ENCODE results near the gene PHKA2. TPM values are rescaled to one million over a fixed set of nuclear protein-coding genes. Genes with fewer than 3 reads are reported as not detected.
"Not testable (repeated sequence)": the region's sequence is repeated elsewhere in the genome, so short reads cannot be mapped to it uniquely, and the experiment has no call there.

The PHKA2 gene
- polyA plus RNA-seq, 3 donors, result 32.6 to 35.4 (median 33.1) TPM

- DNase-seq (ENCODE audit: low read depth in 3 of 3, low spot score in 2 of 3), result no peak
Measured at GRCh38 chrX:18872621-18873020, 111.3 kb downstream of the PHKA2 start.

- DNase-seq (ENCODE audit: low read depth in 3 of 3, low spot score in 2 of 3), result no peak
Measured at GRCh38 chrX:18871970-18872369, 111.9 kb downstream of the PHKA2 start.

GRCh38 chrX:18871161-18871890, 112.6 kb downstream of the PHKA2 start:
- no peak for DNase-seq (ENCODE audit: low read depth in 3 of 3, low spot score in 2 of 3)

GRCh38 chrX:18864390-18864920, 119.5 kb downstream of the PHKA2 start:
- no peak for DNase-seq (ENCODE audit: low read depth in 3 of 3, low spot score in 2 of 3)

- DNase-seq (ENCODE audit: low read depth in 3 of 3, low spot score in 2 of 3), result no peak
Measured at GRCh38 chrX:18861511-18861910, 122.4 kb downstream of the PHKA2 start.

- DNase-seq (ENCODE audit: low read depth in 3 of 3, low spot score in 2 of 3), result no peak
Measured at GRCh38 chrX:18856645-18856997, 127.3 kb downstream of the PHKA2 start.

- DNase-seq (ENCODE audit: low read depth in 3 of 3, low spot score in 2 of 3), result no peak
Measured at GRCh38 chrX:18855919-18856644, 127.8 kb downstream of the PHKA2 start.

GRCh38 chrX:18847901-18848300, 136.0 kb downstream of the PHKA2 start:
- not testable (repeated sequence) for DNase-seq (ENCODE audit: low read depth in 3 of 3, low spot score in 2 of 3)

Other genes starting within 250 kb of the PHKA2 start
- gene ADGRG2, start 138.4 kb upstream of the PHKA2 start, polyA plus RNA-seq (ENCODE audit: insufficient read length in 3 of 3), result 10 to 100 TPM; 12.0 to 17.4 (median 15.3) TPM

Measured in right renal cortex interstitium (tissue), 3 donors.